ENCODE data around the gene GIT1. TPM values are rescaled to one million over a fixed set of nuclear protein-coding genes. Genes with fewer than 3 reads are reported as not detected.

The GIT1 gene
- total and polyA plus RNA-seq, 2 of the 13 experiments (the other 11 are each of a cell fraction or from before 2014, with no cell fraction given), result 14.2 to 30.8 TPM

- TF ChIP-seq AKNA (CRISPR knock-in tag; IDR thresholded peaks at IDR 0.05; ENCODE audit: borderline replicate concordance) (no peak), ZGPAT (CRISPR knock-in tag; IDR thresholded peaks at IDR 0.05) (peak; percentile 39; the same call in 1 of the 2 replicates), RELA (CRISPR knock-in tag; IDR thresholded peaks at IDR 0.05) (no peak), ZMAT3 (CRISPR knock-in tag; conservative IDR thresholded peaks at IDR 0.05) (no peak), MAFF (IDR thresholded peaks at IDR 0.05; ENCODE audit: low read depth, low read length) (no peak), NFKBIZ (CRISPR knock-in tag; IDR thresholded peaks at IDR 0.05) (no peak), TSC22D2 (CRISPR knock-in tag; IDR thresholded peaks at IDR 0.05; ENCODE audit: borderline replicate concordance) (peak; percentile 45; the same call in 1 of the 2 replicates), ARID4A (CRISPR knock-in tag; IDR thresholded peaks at IDR 0.05; ENCODE audit: borderline replicate concordance) (peak; percentile 17; the same call in 1 of the 2 replicates), ATM (IDR thresholded peaks at IDR 0.05; ENCODE audit: borderline replicate concordance) (no peak), BRCA1 (CRISPR knock-in tag; IDR thresholded peaks at IDR 0.05) (no peak), THAP11 (CRISPR knock-in tag; IDR thresholded peaks at IDR 0.05) (peak; percentile 69), IRF2 (CRISPR knock-in tag; IDR thresholded peaks at IDR 0.05) (peak; percentile 70; the same call in 1 of the 2 replicates), SUZ12 (IDR thresholded peaks at IDR 0.05; ENCODE audit: low read depth, low read length) (no peak), ZNF543 (CRISPR knock-in tag; IDR thresholded peaks at IDR 0.05) (no peak), ZNF552 (CRISPR knock-in tag; IDR thresholded peaks at IDR 0.05; ENCODE audit: borderline replicate concordance) (no peak), ZKSCAN8 (CRISPR knock-in tag; IDR thresholded peaks at IDR 0.05; ENCODE audit: borderline replicate concordance) (no peak)
These were observed 9.3 kb downstream of the GIT1 start (continued) for GRCh38 chr17:29579866-29580771.
